ENCODE measurements around the gene TSPAN3. TPM values are rescaled to one million over a fixed set of nuclear protein-coding genes. Genes with fewer than 3 reads are reported as not detected.

The TSPAN3 gene
- total RNA-seq, 1 donor from 2014 or later, result 292 TPM

DNA sequence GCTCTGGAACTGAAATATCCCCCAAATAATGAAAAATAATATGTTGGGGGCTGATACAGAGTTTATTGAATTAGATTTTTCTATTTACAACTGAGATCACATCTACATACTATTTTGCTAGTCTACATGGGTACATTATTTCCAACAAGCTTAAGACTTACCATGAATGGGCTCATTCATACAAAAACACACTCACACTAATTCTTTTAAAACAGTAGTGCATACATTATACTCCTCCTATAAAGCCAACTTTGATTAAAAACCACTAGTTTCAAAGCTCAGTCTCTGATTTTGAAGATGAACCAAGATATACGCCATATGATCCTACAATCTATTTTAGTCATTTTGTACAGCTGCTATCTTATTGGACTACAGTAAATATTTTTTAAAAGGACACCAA, 24.9 kb downstream of the TSPAN3 start:
- TF ChIP-seq, protein P1, sequence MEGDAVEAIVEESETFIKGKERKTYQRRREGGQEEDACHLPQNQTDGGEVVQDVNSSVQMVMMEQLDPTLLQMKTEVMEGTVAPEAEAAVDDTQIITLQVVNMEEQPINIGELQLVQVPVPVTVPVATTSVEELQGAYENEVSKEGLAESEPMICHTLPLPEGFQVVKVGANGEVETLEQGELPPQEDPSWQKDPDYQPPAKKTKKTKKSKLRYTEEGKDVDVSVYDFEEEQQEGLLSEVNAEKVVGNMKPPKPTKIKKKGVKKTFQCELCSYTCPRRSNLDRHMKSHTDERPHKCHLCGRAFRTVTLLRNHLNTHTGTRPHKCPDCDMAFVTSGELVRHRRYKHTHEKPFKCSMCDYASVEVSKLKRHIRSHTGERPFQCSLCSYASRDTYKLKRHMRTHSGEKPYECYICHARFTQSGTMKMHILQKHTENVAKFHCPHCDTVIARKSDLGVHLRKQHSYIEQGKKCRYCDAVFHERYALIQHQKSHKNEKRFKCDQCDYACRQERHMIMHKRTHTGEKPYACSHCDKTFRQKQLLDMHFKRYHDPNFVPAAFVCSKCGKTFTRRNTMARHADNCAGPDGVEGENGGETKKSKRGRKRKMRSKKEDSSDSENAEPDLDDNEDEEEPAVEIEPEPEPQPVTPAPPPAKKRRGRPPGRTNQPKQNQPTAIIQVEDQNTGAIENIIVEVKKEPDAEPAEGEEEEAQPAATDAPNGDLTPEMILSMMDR (IDR thresholded peaks at IDR 0.05), result no peak
- Histone ChIP-seq H3K4me3 (no peak overlapping the region), H3K36me3 (peaks cover 73% of the 10 kb centered on the region), H3K9me3 (no peaks in the 10 kb centered on the region), H3K27ac (no peak overlapping the region), H3K27me3 (ENCODE audit: low read depth) (no peaks in the 10 kb centered on the region), H3K4me1 (peaks cover 4% of the 10 kb centered on the region)
- intact Hi-C loops (cut with DNase I), result no loop called here
- DNase-seq, result no peak
- no peak for ATAC-seq

DNA sequence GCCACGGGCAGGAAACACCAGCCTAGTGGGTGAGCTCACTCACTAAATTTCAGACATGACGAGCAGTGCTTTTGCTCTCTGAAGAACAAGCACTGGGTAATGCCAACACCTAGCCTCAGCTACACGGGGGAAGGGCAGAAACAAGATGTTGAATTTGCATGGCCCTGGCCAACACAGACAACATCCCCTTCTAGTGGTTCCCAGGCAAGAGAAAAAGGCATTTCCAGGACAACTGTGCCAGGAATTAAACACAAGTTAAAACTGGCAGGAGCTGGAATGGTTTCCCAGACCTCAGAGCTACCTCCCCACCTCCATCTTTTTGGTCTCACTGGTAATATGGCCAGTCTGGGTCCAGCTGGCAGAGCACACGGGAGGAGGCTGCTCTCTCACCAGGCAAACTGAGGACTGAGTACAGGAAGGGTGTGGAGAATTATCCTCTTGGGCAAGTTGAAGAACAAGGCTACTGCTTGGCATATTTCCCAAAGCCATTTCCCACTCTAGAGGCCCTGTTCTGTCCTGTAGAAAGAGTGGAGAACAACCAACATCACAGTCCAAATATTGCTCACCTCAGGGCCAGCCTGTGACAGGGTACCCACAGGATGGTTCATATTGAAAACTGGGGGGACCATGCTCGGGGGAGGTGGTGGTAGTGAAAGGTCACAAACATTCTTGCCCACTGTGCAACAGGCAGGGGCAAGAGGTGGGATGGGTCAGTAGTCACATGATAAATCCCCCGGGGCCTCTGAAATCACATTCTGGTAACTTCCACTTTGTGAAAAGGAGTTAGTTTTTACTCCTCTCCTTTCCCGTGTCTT, 26.5 kb downstream of the TSPAN3 start:
- ATAC-seq, result peak in 1 of 2 donors; percentile 30
- H3K9me3 ChIP-seq, result no peaks in the 10 kb centered on the region
- no peak for DNase-seq
- H3K27ac ChIP-seq, result no peak overlapping the region
- intact Hi-C loops (cut with DNase I), result no loop called here
- TF ChIP-seq, protein P1 (IDR thresholded peaks at IDR 0.05), result no peak
- peaks cover 4% of the 10 kb centered on the region for H3K4me1 ChIP-seq
- H3K27me3 ChIP-seq (ENCODE audit: low read depth), result no peaks in the 10 kb centered on the region
- H3K4me3 ChIP-seq, result no peak overlapping the region
- H3K36me3 ChIP-seq, result peaks cover 62% of the 10 kb centered on the region

DNA sequence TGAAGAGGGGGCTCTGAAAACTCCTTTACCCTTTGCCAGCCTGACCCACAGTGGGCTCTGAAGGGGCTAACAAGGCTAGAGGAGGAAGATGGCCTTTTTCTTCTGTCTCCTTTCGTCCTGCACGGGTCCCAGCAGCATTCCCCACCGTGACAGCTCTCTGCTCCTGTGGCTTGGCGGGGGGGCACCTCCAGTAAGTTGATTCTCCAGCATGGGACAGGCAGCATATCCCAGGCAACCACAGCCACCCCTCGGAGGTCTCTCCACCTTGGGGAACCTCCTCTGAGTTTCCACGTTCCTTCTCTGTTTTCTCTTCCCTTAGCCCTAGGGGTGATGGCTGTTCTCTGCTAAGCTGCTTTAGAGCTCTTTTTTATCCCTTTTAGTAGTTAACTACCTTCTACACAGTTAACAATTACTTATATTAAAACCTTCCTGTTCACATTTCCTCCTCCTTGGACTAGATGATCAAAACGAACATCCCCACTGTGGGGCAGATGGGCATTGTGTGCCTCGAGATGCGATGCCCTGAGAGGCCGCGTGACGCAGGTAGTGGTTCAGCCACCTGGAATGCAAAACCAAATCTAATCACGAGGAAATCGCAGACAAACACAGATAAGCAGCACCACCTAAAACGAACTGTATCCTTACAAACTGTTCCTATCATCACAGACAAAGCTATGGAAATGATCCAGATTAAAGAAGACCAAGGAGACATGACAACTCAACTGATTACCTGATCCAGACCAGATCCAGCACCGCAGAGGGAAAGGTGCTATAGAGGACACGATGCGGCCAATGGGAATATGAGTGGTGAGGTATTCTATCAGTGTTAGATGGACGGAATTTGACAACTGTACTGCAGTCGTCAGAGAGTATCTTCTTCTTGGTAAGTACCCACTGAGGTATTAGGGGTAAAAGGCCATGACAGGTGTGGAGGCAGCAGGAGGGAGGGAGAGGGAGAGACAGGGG, 27.7 kb downstream of the TSPAN3 start:
- Histone ChIP-seq H3K27ac (no peak overlapping the region), H3K27me3 (ENCODE audit: low read depth) (no peaks in the 10 kb centered on the region), H3K4me1 (peaks cover 4% of the 10 kb centered on the region), H3K4me3 (no peak overlapping the region), H3K9me3 (no peaks in the 10 kb centered on the region), H3K36me3 (peaks cover 57% of the 10 kb centered on the region)
- no peak for ATAC-seq
- intact Hi-C loops (cut with DNase I), result no loop called here
- TF ChIP-seq, protein P1 (IDR thresholded peaks at IDR 0.05), result no peak
- no peak for DNase-seq

DNA sequence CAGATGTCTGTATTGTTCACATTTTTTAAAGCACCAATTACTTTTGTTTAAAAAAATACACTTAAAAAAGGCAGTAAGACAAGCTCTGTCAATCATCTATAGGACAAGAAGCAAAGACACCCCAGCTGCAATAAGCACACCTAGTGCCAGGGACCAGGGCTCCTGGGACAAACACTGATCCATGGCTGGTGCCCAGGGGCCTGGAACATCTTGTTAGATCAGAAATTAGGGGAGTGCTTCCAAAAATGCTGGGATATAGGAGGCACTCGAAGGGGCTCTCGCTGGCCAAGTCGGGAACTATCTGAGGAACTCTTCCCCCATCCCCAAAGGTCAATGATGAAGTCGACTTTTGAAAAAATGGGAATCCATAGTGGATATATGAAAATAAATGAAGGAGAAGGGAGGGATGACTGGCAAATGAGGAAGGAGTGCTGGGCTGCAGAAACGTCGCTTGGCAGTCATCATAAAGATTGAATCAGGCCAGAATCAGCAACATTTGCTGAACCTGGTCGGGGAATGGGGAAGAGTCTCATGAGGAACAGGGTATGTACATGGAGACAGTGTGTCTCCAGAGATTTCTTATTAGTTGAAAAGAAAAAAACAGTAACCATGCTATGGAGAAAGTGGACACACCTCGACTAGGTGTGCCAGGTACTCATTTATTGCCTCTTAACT, 28.5 kb downstream of the TSPAN3 start:
- Histone ChIP-seq H3K4me3 (no peak overlapping the region), H3K9me3 (no peaks in the 10 kb centered on the region), H3K27ac (no peak overlapping the region), H3K36me3 (peaks cover 55% of the 10 kb centered on the region), H3K27me3 (ENCODE audit: low read depth) (no peaks in the 10 kb centered on the region), H3K4me1 (peaks cover 4% of the 10 kb centered on the region)
- ATAC-seq (no peak), DNase-seq (no peak)
- intact Hi-C loops (cut with DNase I), result no loop called here
- TF ChIP-seq, protein P1 (IDR thresholded peaks at IDR 0.05), result no peak

DNA sequence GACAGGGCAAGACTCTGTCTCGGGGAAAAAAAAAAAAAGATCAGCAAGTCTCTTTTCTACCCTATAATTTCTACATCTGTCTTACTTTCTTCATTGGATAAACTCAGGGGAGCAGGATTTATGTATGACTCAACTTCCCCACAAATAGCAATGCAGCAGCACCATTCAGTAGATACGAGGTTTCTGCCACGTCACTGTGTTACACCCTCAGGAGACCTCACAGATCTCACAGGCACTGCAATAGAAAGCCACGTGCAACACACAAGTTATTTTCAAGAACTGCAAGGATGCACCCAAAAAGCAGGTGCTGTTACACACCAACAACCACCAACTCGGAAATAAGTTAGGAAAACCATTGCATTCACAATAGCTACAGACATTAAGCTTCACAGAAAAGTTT, 30.2 kb downstream of the TSPAN3 start:
- intact Hi-C loops (cut with DNase I), result no loop called here
- no peak for ATAC-seq
- H3K4me3 ChIP-seq, result no peak overlapping the region
- no peaks in the 10 kb centered on the region for H3K27me3 ChIP-seq (ENCODE audit: low read depth)
- H3K9me3 ChIP-seq, result no peaks in the 10 kb centered on the region
- H3K27ac ChIP-seq, result no peak overlapping the region
- DNase-seq, result no peak
- H3K4me1 ChIP-seq, result peaks cover 4% of the 10 kb centered on the region
- peaks cover 53% of the 10 kb centered on the region for H3K36me3 ChIP-seq
- TF ChIP-seq, protein P1 (IDR thresholded peaks at IDR 0.05), result no peak

Measured in lower lobe of right lung (tissue), 2 donors.